Transverse colon (tissue), 4 donors: Measurements from ENCODE around the gene ZBTB20. TPM values are rescaled to one million over a fixed set of nuclear protein-coding genes. Genes with fewer than 3 reads are reported as not detected.

ENCODE experiments used
- DNase-seq: peaks from one replicate; pipeline ENCODE4 v3.0.0-alpha.2; 2019
- H3K27ac ChIP-seq, 4 donors: fragments of 200-600 bp; sonication (generic); 2 replicates each; pipeline ENCODE4 v1.5.1; 2016 to 2018; ENCODE audit warnings: inconsistent platforms in 4 of 4
- H3K27me3 ChIP-seq: fragments of 200-600 bp; sonication (generic); 2 replicates; pipeline ENCODE4 v1.5.1; 2017; ENCODE audit warnings: inconsistent platforms
- H3K36me3 ChIP-seq, 4 donors: fragments of 200-600 bp; sonication (generic); 2 replicates each; pipeline ENCODE4 v1.5.1; 2017 to 2019; ENCODE audit warnings: inconsistent platforms in 4 of 4
- H3K4me1 ChIP-seq, 4 donors: fragments of 200-600 bp; sonication (generic); 2 replicates each; pipeline ENCODE4 v1.5.1; 2017 to 2020; ENCODE audit warnings: inconsistent platforms in 4 of 4
- H3K4me3 ChIP-seq, 4 donors: fragments of 200-600 bp; sonication (generic); 1 replicate in 1 of 4; 2 replicates in 3 of 4; pipeline versions ENCODE4 v1.5.1 to v1.6.1; 2017 to 2019; ENCODE audit warnings: inconsistent platforms in 4 of 4
- H3K9me3 ChIP-seq, 2 donors: fragments of 200-600 bp; sonication (generic); 2 replicates each; pipeline ENCODE4 v1.5.1; 2017 to 2019; ENCODE audit warnings: inconsistent platforms in 2 of 2
- CTCF ChIP-seq, 5 experiments: fragments of 200-600 bp in 3 of 5; fragments of 450-650 bp in 2 of 5; sonication (generic) in 3 of 5; IDR thresholded peaks; 1 replicate in 2 of 5; 2 replicates in 3 of 5; pipeline ENCODE4 v1.5.1; 2016 to 2017; ENCODE audit warnings: antibody characterized with exemption in 5 of 5, inconsistent platforms in 3 of 5, mild to moderate bottlenecking in 2 of 5, moderate library complexity in 1 of 5
- EP300 ChIP-seq: sonication (generic); formaldehyde crosslinking; IDR thresholded peaks from one replicate; pipeline ENCODE4 v1.6.1; 2017; ENCODE audit warnings: antibody characterized with exemption, low read depth
- POLR2A ChIP-seq: fragments of 450-650 bp; IDR thresholded peaks from one replicate; pipeline ENCODE4 v1.6.1; 2016; ENCODE audit warnings: antibody characterized with exemption, mild to moderate bottlenecking, moderate library complexity
- POLR2AphosphoS5 ChIP-seq, 3 donors: sonication (generic); formaldehyde crosslinking; IDR thresholded peaks; one replicate each; pipeline ENCODE4 v1.6.1; 2016; ENCODE audit warnings: antibody characterized with exemption in 3 of 3
- WGBS, 2 donors: methylation state at CpG; one replicate each; pipeline ENCODE4 v1.1.5; 2018; ENCODE audit warnings: low coverage in 1 of 2; 5-methylcytosine and 5-hydroxymethylcytosine counted together
- in situ Hi-C, 4 donors: fragments of 200-750 bp; cut with MboI; loops; one replicate each; pipeline versions ENCODE4 v1.15.0 to v1.15.1; 2017; ENCODE audit warnings: low sequenced_read_pairs in 3 of 4, low pct_ligation_motif_present in 1 of 4, low pct_unique_long_range_greater_than_20kb in 1 of 4
- intact Hi-C: fragments of 100-400 bp; cut with DNase I; formaldehyde crosslinking; loops from one replicate; pipeline ENCODE4 v1.15.1; 2023; ENCODE audit warnings: low total_unique reads
- total RNA-seq, 4 donors: library from RNA; depleted of rRNA; stranded (reverse); fragments of >200 nt; gene quantifications; one replicate each; pipeline ENCODE4 v1.1.0, GENCODE V29; 2016

The ZBTB20 gene
- total RNA-seq, 4 donors from 2014 or later = 44.6 to 50.5 (median 46.4) TPM

- in situ Hi-C loops = no loop called here
- intact Hi-C loops = no loop called here
- no peak for DNase-seq
- H3K4me3 ChIP-seq = no peak overlapping the region
- no peaks in the 10 kb centered on the region for H3K36me3 ChIP-seq
- no peaks in the 10 kb centered on the region for H3K27me3 ChIP-seq
- H3K9me3 ChIP-seq = no peaks in the 10 kb centered on the region
- peaks cover 9 to 58% (median 24%) of the 10 kb centered on the region in 4 donors for H3K4me1 ChIP-seq
- TF ChIP-seq EP300 (no peak), CTCF (IDR thresholded peaks at IDR 0.05) (no peak), POLR2AphosphoS5 (IDR thresholded peaks at IDR 0.05) (no peak), POLR2A (no peak)
- H3K27ac ChIP-seq = peak overlapping the region; percentile 21 to 46 (median 32)
These were observed 244.4 kb downstream of the ZBTB20 start for GRCh38 chr3:114902691-114903101.

GRCh38 chr3:114900908-114901307, 246.2 kb downstream of the ZBTB20 start:
- DNase-seq = no peak
- H3K4me1 ChIP-seq = peaks cover 9 to 58% (median 24%) of the 10 kb centered on the region in 4 donors
- TF ChIP-seq POLR2AphosphoS5 (IDR thresholded peaks at IDR 0.05) = no peak
- TF ChIP-seq POLR2A = no peak
- TF ChIP-seq EP300 = no peak
- TF ChIP-seq CTCF (IDR thresholded peaks at IDR 0.05) = no peak
- no peaks in the 10 kb centered on the region for H3K36me3 ChIP-seq
- peak overlapping the region in 1 of 4 donors; percentile 28 for H3K4me3 ChIP-seq
- H3K27ac ChIP-seq = peak overlapping the region; percentile 61 to 71 (median 64)
- intact Hi-C loops (no loop called here), in situ Hi-C loops (no loop called here)
- H3K27me3 ChIP-seq = no peaks in the 10 kb centered on the region
- WGBS, 2 donors = 52 to 65% methylated on average over 5 to 8 of the region's 8 CpGs
- H3K9me3 ChIP-seq = no peaks in the 10 kb centered on the region

GRCh38 chr3:114899186-114899931, 247.7 kb downstream of the ZBTB20 start:
- peak; percentile 13 for DNase-seq
- Histone ChIP-seq H3K36me3 (no peaks in the 10 kb centered on the region), H3K9me3 (no peaks in the 10 kb centered on the region), H3K27ac (peak overlapping the region; percentile 19 to 64 (median 62)), H3K27me3 (no peaks in the 10 kb centered on the region), H3K4me1 (peaks cover 7 to 55% (median 24%) of the 10 kb centered on the region in 4 donors), H3K4me3 (no peak overlapping the region)
- intact Hi-C loops = no loop called here
- TF ChIP-seq POLR2AphosphoS5 (IDR thresholded peaks at IDR 0.05) = peak in 1 of 3 donors; percentile 8
- TF ChIP-seq CTCF (IDR thresholded peaks at IDR 0.05) = no peak
- no peak for TF ChIP-seq POLR2A
- WGBS, 2 donors = 32 to 58% methylated on average over 2 to 4 of the region's 4 CpGs
- in situ Hi-C loops = no loop called here

GRCh38 chr3:114896978-114897377, 250.1 kb downstream of the ZBTB20 start:
- in situ Hi-C loops (no loop called here), intact Hi-C loops (no loop called here)
- Histone ChIP-seq H3K27ac (no peak overlapping the region), H3K9me3 (no peaks in the 10 kb centered on the region), H3K27me3 (no peaks in the 10 kb centered on the region), H3K36me3 (no peaks in the 10 kb centered on the region), H3K4me3 (no peak overlapping the region), H3K4me1 (peaks cover 0 to 44% (median 17%) of the 10 kb centered on the region in 4 donors)
- TF ChIP-seq EP300 (no peak), POLR2AphosphoS5 (IDR thresholded peaks at IDR 0.05) (no peak)
- WGBS, 2 donors = 91 to 100% methylated on average over 1 of the region's 1 CpG
- DNase-seq = no peak
